HG02571 (cell line): ENCODE data around the gene KCNG1.
"Not testable (repeated sequence)": the region's sequence is repeated elsewhere in the genome, so short reads cannot be mapped to it uniquely, and the experiment has no call there.

Experiments
- ATAC-seq: cut with Tn5 transposase; IDR thresholded peaks from one replicate; pipeline ENCODE4 v1.9.1; 2021; ENCODE audit warnings: mild to moderate bottlenecking, moderate library complexity; ENCODE audit not compliant: unreplicated experiment

The KCNG1 gene

DNA sequence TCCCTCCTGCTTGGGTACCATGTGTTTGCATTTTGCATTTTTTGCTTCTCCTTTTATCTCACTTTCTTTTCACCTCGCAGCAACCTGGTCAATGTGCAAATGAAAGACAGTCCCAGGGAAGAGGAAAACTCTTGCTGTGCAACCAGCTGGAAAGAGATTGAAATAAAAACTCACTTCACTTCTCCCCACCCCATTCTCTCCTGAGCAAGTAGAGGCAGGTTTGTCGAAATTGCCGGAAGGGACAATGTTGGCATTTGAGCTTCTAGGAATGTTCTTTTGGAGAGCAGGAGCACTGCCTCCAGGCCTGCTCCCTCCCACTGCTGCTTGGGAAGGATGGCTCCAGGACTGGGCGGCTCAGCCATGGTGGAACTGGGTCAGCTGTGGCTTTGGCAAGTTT is 30.6 kb downstream of the KCNG1 start:
- no peak for ATAC-seq

DNA sequence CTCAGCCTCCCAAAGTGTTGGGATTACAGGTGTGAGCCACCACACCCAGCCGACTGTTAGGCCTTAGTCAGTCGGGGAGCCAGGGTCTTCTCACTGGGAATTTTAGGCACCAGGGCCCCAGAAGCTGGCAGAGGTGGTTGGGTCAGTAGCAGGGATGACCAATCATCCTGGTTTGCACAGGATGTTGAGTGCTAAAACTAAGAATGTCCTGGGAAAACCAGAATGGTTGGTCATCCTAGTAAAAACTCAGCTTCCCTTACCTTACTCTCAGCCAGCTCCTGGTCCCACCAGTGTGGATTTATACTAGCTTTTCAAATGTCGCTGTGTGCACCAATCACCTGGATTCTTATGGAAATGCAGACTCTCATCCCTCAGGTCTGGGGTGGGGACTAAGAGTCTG is 31.8 kb downstream of the KCNG1 start:
- no peak for ATAC-seq

DNA sequence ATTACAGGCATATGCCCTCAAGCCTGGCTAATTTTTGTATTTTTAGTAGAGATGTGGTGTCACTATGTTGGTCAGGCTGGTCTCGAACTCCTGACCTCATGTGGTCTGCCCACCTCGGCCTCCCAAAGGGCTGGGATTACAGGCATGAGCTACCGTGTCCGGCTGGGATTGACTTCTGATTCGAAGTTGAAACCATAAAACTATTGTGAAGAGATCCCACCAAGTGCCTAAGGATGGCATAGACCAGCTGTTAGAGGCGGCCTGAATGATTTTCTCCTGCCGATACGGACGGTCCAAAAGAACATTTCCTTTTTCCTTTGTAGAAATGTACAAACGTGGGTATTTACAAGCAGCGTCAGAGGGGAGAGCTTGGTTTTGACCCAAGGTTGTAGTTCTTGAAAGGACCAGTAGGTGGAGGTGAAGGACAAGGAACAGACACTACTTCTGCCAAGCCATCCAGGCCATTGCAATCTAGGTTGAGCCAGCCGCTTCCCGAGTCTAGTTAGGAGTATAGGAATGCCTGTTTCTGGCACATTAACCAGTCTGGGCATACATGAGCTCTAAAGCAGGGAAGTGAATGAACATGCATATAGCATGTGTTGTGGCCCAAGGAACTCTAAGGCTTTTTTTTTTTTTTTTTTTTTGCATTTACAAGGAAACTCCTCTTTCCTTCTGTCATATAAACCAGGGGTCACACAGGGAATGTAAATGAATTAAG is 35.3 kb downstream of the KCNG1 start:
- ATAC-seq: no peak

DNA sequence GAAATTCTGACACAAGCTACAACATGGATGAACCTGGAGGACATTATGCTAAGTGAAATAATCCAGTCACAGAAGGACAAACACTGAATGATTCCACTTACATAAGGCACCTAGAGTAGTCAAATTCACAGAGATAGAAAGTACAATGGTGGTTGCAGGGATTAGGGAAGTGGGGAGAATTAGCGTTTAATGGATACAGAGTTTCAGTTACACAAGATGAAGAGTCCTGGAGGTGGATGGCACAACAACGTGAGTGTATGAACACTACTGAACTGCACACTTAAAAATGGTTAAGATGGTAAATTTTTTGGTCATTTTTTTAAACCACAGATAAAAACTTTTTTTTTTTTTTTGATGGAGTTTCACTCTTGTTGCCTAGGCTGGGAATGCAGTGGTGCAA is 39.6 kb downstream of the KCNG1 start:
- ATAC-seq: no peak

DNA sequence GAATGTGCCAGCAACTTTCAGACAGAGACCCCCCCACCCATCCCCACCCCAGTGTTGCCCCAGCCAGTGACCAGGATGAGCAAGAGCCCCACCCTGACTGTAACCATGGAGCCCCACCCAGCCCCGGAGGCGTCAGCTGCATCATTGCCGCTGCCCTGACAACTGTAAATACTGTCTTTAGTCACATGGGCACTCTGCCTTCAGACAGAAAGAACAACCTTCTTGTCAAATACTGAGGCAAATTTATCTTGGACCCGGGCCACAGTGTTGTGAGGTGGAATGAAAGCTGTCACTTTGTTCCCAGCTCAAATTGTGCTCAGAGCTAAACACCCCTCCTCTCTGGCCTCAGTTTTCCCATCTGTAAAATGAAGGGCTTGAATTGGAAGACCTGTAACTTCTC is 40.5 kb downstream of the KCNG1 start:
- ATAC-seq: no peak

DNA sequence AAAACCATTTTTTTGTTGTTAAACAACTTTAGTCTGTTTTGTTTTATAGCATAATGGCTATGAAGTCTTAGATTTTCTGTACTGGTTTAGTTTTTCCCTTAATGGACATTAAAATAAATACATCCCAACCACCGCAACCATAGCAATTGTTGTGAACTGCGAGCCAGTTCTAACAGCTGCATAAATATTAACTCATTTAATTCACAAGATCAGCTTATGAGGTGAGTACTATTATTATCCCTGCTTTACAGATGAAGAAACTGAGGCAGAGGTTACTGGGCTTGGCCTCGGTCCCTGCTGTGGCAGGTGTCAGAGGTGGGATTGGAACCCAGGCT is 41.2 kb downstream of the KCNG1 start:
- ATAC-seq: no peak

DNA sequence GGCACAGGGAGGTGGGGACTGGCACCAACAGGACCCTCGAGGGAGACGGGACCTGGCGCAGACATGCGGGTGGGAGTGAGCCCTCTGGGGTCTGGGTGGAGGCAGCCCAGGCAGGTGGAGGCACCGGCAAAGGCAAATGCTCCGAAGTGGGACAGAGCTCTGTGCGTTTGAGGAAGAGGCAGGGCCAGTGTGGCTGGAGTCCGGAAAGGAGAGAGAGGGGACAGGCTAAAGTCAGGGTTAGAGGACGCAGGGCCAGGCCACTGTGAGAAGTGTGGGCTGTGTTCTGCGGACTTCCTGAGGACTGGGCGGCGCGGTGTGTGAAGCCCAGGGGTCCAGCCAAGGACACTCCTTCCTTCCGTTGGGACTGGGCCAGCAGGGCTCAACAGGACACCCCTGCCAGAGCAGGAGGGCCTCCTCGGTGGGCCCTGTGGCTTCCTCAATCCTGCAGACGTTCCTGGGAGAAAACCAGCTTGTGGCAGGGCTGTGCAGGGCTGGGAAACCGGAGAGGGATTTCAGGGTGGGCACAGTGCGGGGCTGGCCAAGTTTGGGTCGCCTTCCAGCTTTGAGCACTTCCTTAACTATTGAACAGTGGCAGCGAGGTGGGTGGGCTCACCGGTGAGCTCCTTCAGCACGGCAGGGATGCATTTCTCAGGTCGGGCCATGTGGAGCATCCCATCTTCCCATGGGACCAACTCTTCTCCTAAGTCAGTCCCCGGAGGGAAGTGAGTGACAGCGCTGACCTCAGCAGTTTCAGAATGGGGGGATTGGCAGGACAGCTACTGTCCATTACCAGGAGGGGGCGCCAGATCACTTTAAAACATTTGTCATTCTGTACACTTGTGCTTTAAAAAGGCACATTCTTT is 41.8 kb downstream of the KCNG1 start:
- no peak for ATAC-seq

DNA sequence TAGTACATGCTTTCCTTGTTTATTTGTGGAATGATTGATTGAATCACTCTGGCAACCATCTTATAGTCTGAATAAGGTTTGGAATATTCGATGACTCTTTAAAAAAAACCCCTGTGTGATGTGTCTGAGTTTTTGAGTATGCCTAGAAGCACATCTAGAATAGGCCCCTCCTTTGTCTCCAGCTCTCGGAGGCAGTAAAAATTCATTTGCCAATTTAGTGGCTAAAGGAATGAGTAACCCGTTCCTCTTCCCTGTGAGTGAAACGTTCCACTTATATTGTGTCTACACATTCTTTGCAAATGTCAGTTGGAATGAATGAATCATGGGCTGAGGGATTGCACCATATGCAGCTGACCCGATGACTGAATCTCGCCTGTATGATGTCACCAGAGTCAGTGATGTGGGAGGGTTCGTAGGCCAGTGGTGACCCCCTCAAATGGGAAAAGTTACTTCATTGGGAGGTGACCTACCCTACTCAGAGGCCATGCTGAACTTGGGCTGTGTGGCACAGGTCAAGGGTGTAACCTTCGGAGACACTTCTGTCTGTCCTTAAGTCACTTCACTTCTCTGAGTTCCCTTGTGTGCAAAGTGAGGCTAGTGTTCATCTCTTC is 42.7 kb downstream of the KCNG1 start:
- ATAC-seq: no peak

DNA sequence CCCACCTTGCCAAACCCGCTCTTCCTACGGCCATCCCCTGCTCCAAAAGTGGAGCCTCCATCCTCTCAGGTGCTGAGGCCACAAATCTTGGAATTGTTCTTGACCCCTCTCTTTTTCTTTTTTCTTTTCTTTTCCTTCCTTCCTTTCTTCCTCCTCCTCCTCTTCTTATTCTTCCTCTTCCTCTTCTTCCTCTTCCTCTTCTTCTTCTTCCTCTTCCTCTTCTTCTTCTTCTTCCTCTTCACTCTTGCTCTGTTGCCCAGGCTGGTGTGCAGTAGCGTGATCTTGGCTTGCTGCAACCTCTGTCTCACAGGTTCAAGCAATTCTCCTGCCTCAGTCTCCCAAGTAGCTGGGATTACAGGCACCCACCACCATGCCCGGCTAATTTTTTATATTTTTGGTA is 44.4 kb downstream of the KCNG1 start:
- ATAC-seq: not testable (repeated sequence)

DNA sequence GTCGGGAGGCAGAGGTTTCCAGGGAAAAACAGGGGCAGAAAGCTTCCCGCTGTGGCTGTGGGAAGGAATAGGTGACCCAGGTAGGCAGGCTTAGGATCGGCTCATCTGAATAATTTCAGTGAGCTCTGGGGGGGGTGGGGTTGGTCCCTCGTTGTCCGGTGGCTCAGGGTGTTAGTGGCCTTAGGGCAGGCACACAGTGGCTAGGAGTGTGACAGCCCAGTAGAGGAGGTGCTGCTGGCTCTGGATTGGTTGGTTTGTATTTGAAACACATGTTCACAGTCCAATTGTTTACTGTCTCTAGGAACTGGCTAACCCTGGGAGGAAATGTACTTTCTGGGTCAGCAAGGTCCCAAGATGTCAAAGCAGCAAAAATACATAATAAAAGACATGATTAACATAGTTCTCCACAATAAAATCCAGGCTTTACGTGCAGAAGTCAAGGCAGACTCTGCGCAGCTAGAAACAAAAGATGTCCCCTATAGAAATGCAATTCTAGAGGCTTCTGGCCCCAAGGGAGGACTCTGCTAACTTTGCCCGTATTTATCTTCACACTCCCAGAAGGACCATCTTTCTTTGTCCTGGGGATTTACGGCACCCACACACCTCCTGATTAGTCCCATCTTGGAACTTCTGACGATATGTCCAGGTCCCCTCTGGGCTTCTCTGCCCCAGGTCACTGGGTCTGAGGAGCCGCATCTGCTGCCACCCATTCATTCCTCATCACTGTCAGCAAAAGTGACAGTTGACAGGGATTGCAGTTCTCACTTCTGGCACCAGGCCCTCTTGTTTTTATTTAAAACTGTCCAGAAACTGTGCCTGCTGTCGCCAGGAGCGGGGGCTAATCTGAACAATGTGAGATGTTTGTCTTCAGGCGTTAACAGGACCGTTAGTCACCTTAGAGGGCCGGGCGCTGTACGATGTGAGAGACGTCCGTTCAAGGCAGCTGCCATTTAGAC is 45.6 kb downstream of the KCNG1 start:
- ATAC-seq: no peak

DNA sequence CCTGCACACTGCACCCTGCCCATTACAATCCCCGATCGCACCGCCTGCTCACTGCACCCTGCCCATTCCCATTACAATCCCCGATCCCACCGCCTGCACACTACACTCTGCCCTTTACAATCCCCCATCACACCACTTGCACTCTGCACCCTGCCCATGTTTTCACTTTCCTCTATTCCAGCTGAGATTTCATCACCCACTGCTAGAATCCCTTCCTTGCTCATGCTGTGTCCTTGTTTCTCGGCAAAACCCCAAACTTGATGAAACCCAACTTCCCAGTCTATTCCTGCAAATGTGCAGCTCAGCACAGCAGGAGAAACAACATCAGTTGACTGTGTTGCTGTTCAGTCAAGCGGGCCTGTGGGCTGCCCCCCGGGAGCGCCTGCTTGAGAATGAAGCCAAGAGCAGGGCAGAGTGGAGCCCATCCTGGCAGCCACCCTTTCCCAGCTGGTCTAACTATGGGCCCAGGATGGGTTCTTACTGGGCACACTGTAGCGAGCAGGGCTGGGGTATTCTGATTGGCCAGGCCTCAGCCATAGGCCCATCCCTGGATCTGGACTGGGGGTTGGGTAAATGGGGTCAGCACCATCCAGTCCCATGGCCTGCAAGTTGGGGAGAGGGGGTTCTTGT is 47.1 kb downstream of the KCNG1 start:
- no peak for ATAC-seq

DNA sequence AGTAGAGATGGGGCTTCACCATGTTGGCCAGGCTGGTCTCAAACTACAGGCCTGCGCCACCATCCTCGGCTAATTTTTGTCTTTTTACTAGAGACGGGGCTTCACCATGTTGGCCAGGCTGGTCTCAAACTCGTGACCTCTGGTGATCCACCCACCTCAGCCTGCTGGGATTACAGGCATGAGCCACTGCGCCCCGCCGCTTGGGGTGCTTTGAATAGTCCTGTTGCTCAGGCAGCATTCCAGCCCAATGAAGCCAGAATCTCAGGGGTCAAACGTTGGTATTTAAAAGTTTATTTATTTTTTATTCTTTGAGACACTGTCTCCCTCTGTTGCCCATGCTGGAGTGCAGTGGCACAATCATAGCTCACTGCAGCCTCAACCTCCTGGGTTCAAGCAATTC is 53.0 kb downstream of the KCNG1 start:
- no peak for ATAC-seq

DNA sequence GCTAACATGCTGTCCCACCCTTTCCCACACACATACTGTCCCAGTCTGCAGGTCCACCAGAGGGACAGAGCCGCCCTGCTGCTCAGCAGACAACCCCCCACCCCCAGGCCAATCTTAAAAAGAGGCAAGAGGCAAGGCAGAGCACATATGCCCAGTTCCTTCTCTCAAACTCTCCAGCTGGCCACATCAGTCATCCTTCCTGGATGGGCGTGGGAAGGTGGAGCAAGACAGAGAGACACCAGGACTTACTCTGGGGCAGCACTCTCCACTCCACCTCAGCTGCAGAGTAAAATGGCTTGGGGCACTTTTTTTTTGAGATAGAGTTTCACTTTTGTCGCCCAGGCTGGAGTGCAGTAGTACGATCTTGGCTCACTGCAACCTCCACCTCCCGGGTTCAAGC is 53.5 kb downstream of the KCNG1 start:
- ATAC-seq: no peak

DNA sequence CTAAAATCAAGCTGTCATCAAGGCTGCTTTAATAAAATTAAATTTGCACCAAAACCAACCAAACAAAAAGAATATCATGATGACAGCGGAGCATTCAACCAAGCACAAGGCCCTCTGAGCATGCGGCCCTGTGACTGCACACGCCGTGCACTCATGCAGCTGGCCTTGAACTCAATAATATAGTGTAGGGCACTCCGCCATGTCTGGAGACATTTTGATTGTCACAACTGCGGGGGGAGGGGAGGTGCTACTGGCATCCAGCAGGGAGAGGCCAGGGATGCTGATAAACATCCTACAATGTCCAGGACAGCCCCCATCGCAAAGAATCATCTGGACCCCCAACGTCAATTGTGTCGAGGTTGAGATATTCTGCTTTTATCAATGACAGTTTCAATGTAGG is 54.6 kb downstream of the KCNG1 start:
- ATAC-seq: no peak

DNA sequence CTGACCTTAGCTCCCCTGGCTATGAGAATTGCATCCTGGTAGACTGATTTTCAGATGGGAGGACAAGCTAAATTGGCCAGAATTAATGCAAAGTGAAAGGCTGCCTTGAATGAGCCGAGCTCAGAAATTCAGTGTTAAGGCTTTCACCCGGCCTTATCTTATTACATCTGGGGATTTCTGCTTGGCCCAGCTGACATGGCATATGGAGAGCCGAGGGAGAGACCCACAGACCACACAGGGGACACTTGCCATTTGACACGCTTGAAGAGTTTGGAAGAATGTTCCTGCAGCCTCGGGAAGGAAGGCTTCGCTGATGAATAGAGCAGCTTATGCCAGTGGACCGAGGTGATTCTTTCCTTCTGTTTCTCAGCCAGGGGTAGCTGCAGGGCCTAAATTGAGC is 55.3 kb downstream of the KCNG1 start:
- ATAC-seq: no peak

DNA sequence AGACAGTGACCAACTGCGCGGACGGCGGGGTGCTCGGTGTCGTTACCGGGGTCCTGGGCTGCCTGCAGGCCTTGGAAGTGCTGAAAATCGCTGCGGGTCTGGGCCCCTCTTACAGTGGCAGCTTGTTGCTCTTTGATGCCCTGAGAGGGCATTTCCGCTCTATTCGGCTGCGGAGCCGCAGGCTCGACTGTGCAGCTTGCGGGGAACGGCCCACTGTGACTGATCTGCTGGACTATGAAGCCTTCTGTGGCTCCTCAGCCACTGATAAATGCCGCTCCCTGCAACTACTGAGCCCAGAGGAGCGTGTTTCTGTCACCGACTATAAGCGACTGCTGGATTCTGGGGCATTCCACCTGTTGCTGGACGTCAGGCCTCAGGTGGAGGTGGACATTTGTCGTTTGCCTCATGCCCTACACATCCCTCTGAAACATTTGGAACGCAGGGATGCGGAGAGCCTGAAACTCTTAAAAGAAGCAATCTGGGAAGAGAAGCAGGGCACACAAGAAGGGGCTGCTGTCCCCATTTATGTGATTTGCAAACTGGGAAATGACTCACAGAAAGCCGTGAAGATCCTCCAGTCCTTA is 63.3 kb downstream of the KCNG1 start:
- no peak for ATAC-seq

DNA sequence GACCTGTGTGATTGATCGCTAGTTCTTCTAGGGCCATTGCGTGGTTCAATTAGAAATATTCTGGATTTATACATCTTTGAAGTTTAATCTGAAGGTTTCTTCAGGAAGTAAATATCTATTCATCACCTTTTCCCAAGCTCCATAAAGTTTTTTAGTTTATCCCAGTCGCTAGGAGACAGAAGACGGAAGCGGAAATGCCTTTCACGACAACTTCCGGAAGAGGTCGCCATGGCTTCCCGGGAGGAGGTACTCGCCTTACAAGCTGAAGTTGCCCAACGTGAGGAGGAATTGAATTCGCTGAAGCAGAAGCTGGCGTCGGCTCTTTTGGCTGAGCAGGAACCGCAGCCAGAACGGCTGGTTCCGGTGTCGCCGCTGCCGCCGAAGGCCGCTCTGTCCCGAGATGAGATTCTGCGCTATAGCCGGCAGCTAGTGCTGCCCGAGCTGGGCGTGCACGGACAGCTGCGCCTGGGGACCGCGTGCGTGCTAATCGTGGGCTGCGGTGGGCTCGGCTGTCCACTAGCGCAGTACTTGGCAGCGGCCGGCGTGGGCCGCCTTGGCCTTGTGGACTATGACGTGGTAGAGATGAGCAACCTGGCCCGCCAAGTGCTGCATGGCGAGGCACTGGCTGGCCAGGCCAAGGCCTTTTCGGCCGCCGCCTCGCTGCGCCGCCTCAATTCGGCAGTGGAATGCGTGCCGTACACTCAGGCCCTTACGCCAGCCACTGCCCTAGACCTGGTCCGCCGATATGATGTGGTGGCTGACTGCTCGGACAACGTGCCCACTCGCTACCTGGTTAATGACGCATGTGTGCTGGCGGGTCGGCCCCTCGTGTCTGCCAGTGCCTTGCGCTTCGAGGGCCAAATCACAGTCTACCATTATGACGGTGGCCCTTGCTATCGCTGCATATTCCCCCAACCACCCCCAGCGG is 64.0 kb downstream of the KCNG1 start, which contains the start of gene MOCS3:
Gene MOCS3 (plus strand): TSS at position 204 of the 928 bp plus-strand sequence. CDS start 25 bp downstream, at position 229.
- ATAC-seq: peak; percentile 57

DNA sequence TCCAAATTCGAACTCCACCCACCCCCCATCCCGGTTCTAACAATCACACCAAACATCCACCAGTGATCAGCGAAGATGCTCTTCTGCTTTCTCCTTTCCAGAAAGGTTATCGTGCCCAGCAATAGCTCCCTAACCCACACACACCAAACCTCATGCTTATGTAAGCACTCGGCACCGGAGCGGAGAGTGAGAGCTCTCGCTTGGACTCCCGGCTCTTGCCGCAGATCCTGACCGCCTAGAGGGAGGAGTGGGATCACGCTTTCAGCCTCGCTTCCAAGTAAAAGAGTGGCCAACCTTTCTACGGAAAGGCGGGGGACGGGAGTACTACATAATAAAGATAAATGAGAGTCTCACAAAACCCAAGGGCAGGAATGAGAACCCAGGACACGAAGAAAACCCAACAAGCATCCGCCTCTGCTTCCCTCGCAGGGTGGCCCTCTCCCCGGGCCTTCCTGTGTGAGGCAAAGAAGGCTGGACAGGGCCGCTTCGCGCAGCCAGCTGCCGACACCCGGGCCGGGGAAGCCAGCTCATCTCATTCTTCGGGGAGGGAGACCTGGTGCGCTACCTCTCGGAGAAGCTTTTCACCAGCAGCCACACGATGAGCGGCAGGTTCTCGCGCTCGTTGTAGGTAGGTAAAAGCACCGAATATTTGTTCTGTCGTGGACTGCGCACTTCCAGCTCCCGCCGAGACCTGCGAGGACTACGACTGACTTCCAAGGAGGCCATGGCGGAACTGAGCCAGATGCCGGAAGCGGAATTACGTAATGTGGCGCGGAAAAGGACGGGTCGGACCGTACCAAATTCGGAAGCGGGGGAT is 64.9 kb downstream of the KCNG1 start, which contains the start of gene DPM1:
Gene DPM1 (minus strand): TSS at position 735 of the 817 bp plus-strand sequence. CDS start 9 bp downstream, at position 726.
- peak; percentile 66 for ATAC-seq
